Liver (tissue), 9 donors: ENCODE results near the gene ERC2. TPM values are rescaled to one million over a fixed set of nuclear protein-coding genes. Genes with fewer than 3 reads are reported as not detected.

Experiments
- DNase-seq: peaks from one replicate; pipeline ENCODE4 v3.0.0-alpha.2; 2017; ENCODE audit warnings: low spot score
- H3K27ac ChIP-seq, 2 donors: one replicate each; pipeline ENCODE4 v1.7.0; 2013; ENCODE audit warnings: inconsistent platforms in 2 of 2, low read length in 2 of 2, control low read depth in 1 of 2, low read depth in 1 of 2, mild to moderate bottlenecking in 1 of 2
- H3K27me3 ChIP-seq, 4 donors: one replicate each; pipeline versions ENCODE4 v1.6.1 to v1.7.0; 2013; ENCODE audit warnings: low read length in 3 of 4, inconsistent platforms in 1 of 4, mild to moderate bottlenecking in 1 of 4, moderate library complexity in 1 of 4; ENCODE audit not compliant: control insufficient read depth in 4 of 4, insufficient read depth in 4 of 4
- H3K36me3 ChIP-seq, 4 donors: one replicate each; pipeline versions ENCODE4 v1.6.1 to v1.7.0; 2013; ENCODE audit warnings: low read length in 3 of 4, mild to moderate bottlenecking in 3 of 4, low read depth in 1 of 4, moderate library complexity in 1 of 4; ENCODE audit not compliant: control insufficient read depth in 4 of 4, insufficient read depth in 3 of 4
- H3K4me1 ChIP-seq, 4 donors: one replicate each; pipeline versions ENCODE4 v1.6.1 to v1.7.0; 2013; ENCODE audit warnings: low read length in 3 of 4, mild to moderate bottlenecking in 3 of 4, moderate library complexity in 1 of 4; ENCODE audit not compliant: control insufficient read depth in 4 of 4, insufficient read depth in 4 of 4
- H3K4me3 ChIP-seq, 3 donors: one replicate each; pipeline versions ENCODE4 v1.6.1 to v1.7.0; 2013; ENCODE audit warnings: low read length in 3 of 3, control low read depth in 1 of 3, low read depth in 1 of 3, mild to moderate bottlenecking in 1 of 3
- H3K9ac ChIP-seq, 2 donors: one replicate each; pipeline ENCODE4 v1.7.0; 2013; ENCODE audit warnings: low read length in 2 of 2, mild to moderate bottlenecking in 2 of 2, moderate library complexity in 2 of 2, control low read depth in 1 of 2, low read depth in 1 of 2
- H3K9me3 ChIP-seq, 4 donors: one replicate each; pipeline versions ENCODE4 v1.6.1 to v1.7.0; 2013; ENCODE audit warnings: low read length in 3 of 4; ENCODE audit not compliant: control insufficient read depth in 4 of 4
- ATF3 ChIP-seq: IDR thresholded peaks from 2 replicates; pipeline ENCODE4 v1.6.1; 2016; ENCODE audit warnings: antibody characterized with exemption
- CTCF ChIP-seq: fragments of 150-350 bp; IDR thresholded peaks from 2 replicates; pipeline ENCODE4 v1.5.1; 2017; ENCODE audit warnings: improper control_type of control experiment, low read depth, low read length; ENCODE audit not compliant: missing input control
- EGR1 ChIP-seq, 2 donors: IDR thresholded peaks; 2 replicates each; pipeline ENCODE4 v1.6.1; 2016 to 2018; ENCODE audit warnings: antibody characterized with exemption in 2 of 2, low read depth in 2 of 2
- FOXA1 ChIP-seq: IDR thresholded peaks from 2 replicates; pipeline ENCODE4 v1.6.1; 2016; ENCODE audit warnings: antibody characterized with exemption
- FOXA2 ChIP-seq: IDR thresholded peaks from 2 replicates; pipeline ENCODE4 v1.6.1; 2016; ENCODE audit warnings: antibody characterized with exemption
- GABPA ChIP-seq, 2 donors: IDR thresholded peaks in 1 of 2; conservative IDR thresholded peaks in 1 of 2; 2 replicates each; pipeline ENCODE4 v1.6.1; 2016; ENCODE audit warnings: antibody characterized with exemption in 2 of 2, mild to moderate bottlenecking in 1 of 2, moderate library complexity in 1 of 2
- HNF4A ChIP-seq, 2 donors: conservative IDR thresholded peaks; 2 replicates each; pipeline ENCODE4 v1.6.1; 2016; ENCODE audit warnings: antibody characterized with exemption in 2 of 2, mild to moderate bottlenecking in 2 of 2
- HNF4G ChIP-seq: IDR thresholded peaks from 2 replicates; pipeline ENCODE4 v1.6.1; 2016; ENCODE audit warnings: antibody characterized with exemption
- JUND ChIP-seq, 2 donors: IDR thresholded peaks; 2 replicates each; pipeline ENCODE4 v1.6.1; 2016; ENCODE audit warnings: antibody characterized with exemption in 2 of 2
- MAX ChIP-seq: IDR thresholded peaks from 2 replicates; pipeline ENCODE4 v1.6.1; 2016; ENCODE audit warnings: antibody characterized with exemption
- NR2F2 ChIP-seq: IDR thresholded peaks from 2 replicates; pipeline ENCODE4 v1.6.1; 2016; ENCODE audit warnings: antibody characterized with exemption
- REST ChIP-seq: IDR thresholded peaks from 2 replicates; pipeline ENCODE4 v1.6.1; 2016; ENCODE audit warnings: antibody characterized with exemption, mild to moderate bottlenecking
- RXRA ChIP-seq, 2 donors: IDR thresholded peaks; 2 replicates each; pipeline ENCODE4 v1.6.1; 2017 to 2018; ENCODE audit warnings: antibody characterized with exemption in 2 of 2, mild to moderate bottlenecking in 1 of 2
- SP1 ChIP-seq: IDR thresholded peaks from 2 replicates; pipeline ENCODE4 v1.6.1; 2018; ENCODE audit warnings: antibody characterized with exemption, mild to moderate bottlenecking
- TAF1 ChIP-seq: conservative IDR thresholded peaks from 2 replicates; pipeline ENCODE4 v1.6.1; 2016; ENCODE audit warnings: antibody characterized with exemption, mild to moderate bottlenecking
- ZBTB33 ChIP-seq: IDR thresholded peaks from 2 replicates; pipeline ENCODE4 v1.6.1; 2016; ENCODE audit warnings: antibody characterized with exemption
- WGBS: extraction: QIAGEN DNeasy Blood & Tissue Kit; methylation state at CpG from one replicate; pipeline ENCODE4 v1.1.7; 2013; 5-methylcytosine and 5-hydroxymethylcytosine counted together
- polyA plus RNA-seq, 2 donors: library from polyadenylated mRNA; stranded (reverse) in 1 of 2; unstranded in 1 of 2; fragments of 200-250 nt in 1 of 2; fragments of >200 nt in 1 of 2; fragmentation: Nextera tagmentation in 1 of 2; extraction: Ambion mirVana in 1 of 2; gene quantifications; one replicate each; pipeline versions ENCODE4 v1.2.1 to v1.2.3, GENCODE V29; 2013 to 2015
- total RNA-seq, 2 donors: library from RNA; depleted of rRNA; stranded (reverse); fragments of >200 nt; gene quantifications; one replicate each; pipeline ENCODE4 v1.2.3, GENCODE V29; 2014
- donor health status: healthy.
- donor health status: healthy.
- donor health status: healthy.
- donor health status: healthy.
- donor health status: healthy.

Gene ERC2
- total and polyA plus RNA-seq, 4 donors = 0.14 to 0.25 TPM; not detected in 2

GRCh38 chr3:55655544-55655943 is 812.7 kb downstream of the ERC2 start:
- no peaks in the 10 kb centered on the region for H3K4me1 ChIP-seq
- no peaks in the 10 kb centered on the region for H3K27me3 ChIP-seq
- no peak overlapping the region for H3K27ac ChIP-seq
- H3K36me3 ChIP-seq = no peaks in the 10 kb centered on the region
- H3K9ac ChIP-seq = no peak overlapping the region
- H3K4me3 ChIP-seq = no peak overlapping the region
- no peaks in the 10 kb centered on the region for H3K9me3 ChIP-seq
- no peak for DNase-seq
- TF ChIP-seq CTCF = no peak
- no peak for TF ChIP-seq GABPA (IDR thresholded peaks at IDR 0.05 in 1 of 2, conservative IDR thresholded peaks at IDR 0.05 in 1 of 2)
- TF ChIP-seq NR2F2 = no peak
- WGBS = 90% methylated on average over 1 of the region's 1 CpG

- Histone ChIP-seq H3K9me3 (no peaks in the 10 kb centered on the region), H3K27ac (no peak overlapping the region), H3K36me3 (no peaks in the 10 kb centered on the region), H3K4me1 (no peaks in the 10 kb centered on the region), H3K27me3 (no peaks in the 10 kb centered on the region), H3K9ac (no peak overlapping the region), H3K4me3 (no peak overlapping the region)
- TF ChIP-seq TAF1 (no peak), EGR1 (IDR thresholded peaks at IDR 0.05; ENCODE audit: low read depth in 2 of 2) (no peak), CTCF (no peak), FOXA1 (no peak), REST (no peak), ATF3 (no peak), ZBTB33 (no peak), HNF4G (no peak), HNF4A (conservative IDR thresholded peaks at IDR 0.05) (no peak), SP1 (no peak), FOXA2 (no peak), NR2F2 (no peak), MAX (no peak), GABPA (IDR thresholded peaks at IDR 0.05 in 1 of 2, conservative IDR thresholded peaks at IDR 0.05 in 1 of 2) (no peak), JUND (IDR thresholded peaks at IDR 0.05) (no peak), RXRA (IDR thresholded peaks at IDR 0.05) (no peak)
- 78% methylated on average over 7 of the region's 7 CpGs for WGBS
- DNase-seq = no peak
These were observed 814.0 kb downstream of the ERC2 start for GRCh38 chr3:55654123-55654760.
